ENCODE data around the gene GBF1. TPM values are rescaled to one million over a fixed set of nuclear protein-coding genes. Genes with fewer than 3 reads are reported as not detected.
A peak's percentile ranks its signal among the peaks of the same experiment; 100 is the strongest.

GBF1 gene
- total and polyA plus RNA-seq, 2 of the 13 experiments (the other 11 are each of a cell fraction or from before 2014, with no cell fraction given), result 17.1 to 21.9 TPM

GRCh38 chr10:102241444-102242117 is 3.8 kb upstream of the GBF1 start, which contains the start of gene PITX3 (continued):
- TF ChIP-seq ZXDC (CRISPR knock-in tag; IDR thresholded peaks at IDR 0.05) (no peak), HMGXB4 (CRISPR knock-in tag; IDR thresholded peaks at IDR 0.05; ENCODE audit: borderline replicate concordance in 1 of 2, low read depth in 1 of 2) (peak; percentile 46 to 76; a peak in 3 of 4 replicates), ONECUT2 (CRISPR knock-in tag; IDR thresholded peaks at IDR 0.05) (no peak), GMEB1 (CRISPR knock-in tag; IDR thresholded peaks at IDR 0.05; ENCODE audit: borderline replicate concordance) (peak; percentile 24; the same call in 1 of the 2 replicates), SP4 (CRISPR knock-in tag; IDR thresholded peaks at IDR 0.05) (peak; percentile 95), MXD4 (CRISPR knock-in tag; IDR thresholded peaks at IDR 0.05) (peak; percentile 97), IKZF5 (CRISPR knock-in tag; IDR thresholded peaks at IDR 0.05) (0 out of 2 replicates have a peak, but pooled peaks have one; percentile 40), HOXA5 (CRISPR knock-in tag; IDR thresholded peaks at IDR 0.05) (0 out of 2 replicates have a peak, but pooled peaks have one; percentile 53), SIN3A (IDR thresholded peaks at IDR 0.05; ENCODE audit: borderline replicate concordance, low read depth, low read length) (peak; percentile 93; the same call in 1 of the 2 replicates), ZBTB14 (CRISPR knock-in tag; IDR thresholded peaks at IDR 0.05) (no peak), KDM5B (CRISPR knock-in tag; IDR thresholded peaks at IDR 0.05; ENCODE audit: borderline replicate concordance) (0 out of 2 replicates have a peak, but pooled peaks have one; percentile 16), ARID5B (CRISPR knock-in tag; IDR thresholded peaks at IDR 0.05) (no peak)
